Stimulated activated CD4-positive, alpha-beta T cell treated with anti-CD3 and anti-CD28 coated beads, Interleukin-4, amount 100 ng/mL, for 48 hours (primary cell): ENCODE measurements around the gene PRSS16.

ENCODE experiments used
- DNase-seq, 2 donors: peaks; one replicate each; pipeline ENCODE4 v3.0.0-alpha.2; 2020; ENCODE audit warnings: low read depth in 2 of 2

The PRSS16 gene

DNA sequence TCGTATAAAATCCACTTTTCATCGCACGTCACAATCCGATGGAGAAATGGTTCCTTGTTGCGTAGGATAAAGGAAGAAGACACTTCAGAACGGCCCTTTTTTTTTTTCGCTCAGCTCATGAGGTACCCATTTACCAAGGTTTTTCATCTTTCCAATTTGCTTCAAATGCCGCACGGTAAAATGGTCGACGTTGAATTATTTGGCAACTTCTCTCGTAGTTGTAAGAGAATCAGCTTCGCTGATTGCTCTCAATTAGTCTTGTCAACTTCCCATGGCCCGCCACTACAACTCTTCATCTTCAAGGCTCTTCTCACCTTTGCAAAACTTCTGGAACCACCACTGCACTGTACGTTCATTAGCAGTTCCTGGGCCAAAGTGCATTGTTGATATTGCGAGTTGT lies 35.8 kb downstream of the PRSS16 start:
- DNase-seq, result no peak

DNA sequence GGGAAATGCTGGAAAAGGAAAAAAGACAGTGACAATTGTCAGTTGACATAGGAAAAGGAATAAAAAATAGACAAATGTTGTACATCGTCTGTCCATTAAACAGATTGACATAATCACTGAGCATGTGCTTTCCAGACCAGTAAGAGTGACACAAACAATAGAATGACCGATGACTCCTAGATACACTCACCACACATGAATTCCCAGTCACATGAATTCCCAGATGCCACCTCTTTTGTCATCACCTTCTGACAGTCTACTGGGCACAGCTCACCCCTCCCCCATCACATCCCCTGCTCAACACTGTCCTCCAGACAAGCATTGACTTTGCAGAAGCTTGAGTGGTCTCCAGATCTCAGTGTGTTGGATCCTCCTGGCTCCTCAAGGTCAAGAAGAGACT lies 38.6 kb downstream of the PRSS16 start:
- DNase-seq, result no peak

DNA sequence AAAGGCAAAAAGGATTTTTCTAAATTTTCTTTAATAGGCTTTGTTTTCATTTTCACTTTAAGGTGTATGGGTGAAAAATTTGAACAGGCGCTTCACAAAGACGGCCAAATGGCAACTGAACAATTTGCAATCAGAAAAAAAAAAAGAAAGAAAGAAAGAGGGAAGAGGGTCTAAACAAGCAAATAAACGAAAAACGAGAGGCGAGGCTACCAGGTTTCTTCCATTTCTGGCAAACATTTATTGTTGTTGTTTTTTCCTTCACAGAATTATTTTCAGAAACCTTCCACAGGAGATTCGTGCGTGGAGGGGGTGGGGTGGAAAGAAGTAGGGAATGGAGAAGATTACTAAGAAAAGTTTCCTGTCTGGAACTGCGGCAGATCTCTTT lies 40.2 kb downstream of the PRSS16 start:
- no peak for DNase-seq

DNA sequence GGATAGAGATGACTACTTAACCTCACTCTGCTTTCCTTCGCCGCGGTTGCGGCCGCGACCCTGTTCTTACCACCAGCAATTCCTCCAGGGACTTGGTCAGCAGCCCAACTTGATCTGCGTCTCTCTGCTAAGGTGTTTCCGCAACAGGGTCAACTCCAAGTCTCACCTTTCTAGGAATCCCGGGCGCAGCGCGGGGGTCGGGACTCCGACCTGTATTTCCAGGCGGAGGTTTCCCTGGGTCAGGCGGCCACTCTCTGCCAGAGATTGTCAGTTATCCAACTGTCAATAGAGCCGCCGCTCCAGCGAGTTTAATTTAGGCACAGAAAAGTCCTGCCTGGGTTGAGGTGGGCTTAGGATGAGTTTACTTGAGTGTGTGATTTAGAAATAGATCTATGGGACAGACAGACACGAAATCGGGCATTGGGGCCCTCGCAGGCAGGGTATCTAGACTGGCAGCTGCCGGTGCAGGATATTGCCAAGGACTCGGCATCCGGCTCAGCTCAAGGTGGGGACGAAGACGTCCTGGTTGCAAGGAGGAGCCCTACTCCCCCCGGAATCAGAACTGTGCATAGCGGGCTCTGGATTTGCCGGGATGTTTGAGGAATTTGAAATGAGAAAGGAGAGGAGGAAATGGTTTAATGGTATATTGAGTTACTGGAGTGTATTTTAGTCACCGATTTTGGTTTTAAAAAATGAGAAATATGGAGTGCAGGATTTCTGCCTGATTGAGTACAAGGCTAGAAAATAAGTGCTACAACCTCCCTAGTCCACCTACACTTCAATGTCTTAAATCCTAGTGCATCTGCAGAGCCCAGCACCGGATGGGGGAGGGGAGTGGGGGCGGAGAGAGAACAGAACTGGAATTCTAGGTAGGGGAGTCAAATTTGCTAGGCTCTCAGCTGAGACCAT lies 40.9 kb downstream of the PRSS16 start:
- no peak for DNase-seq

DNA sequence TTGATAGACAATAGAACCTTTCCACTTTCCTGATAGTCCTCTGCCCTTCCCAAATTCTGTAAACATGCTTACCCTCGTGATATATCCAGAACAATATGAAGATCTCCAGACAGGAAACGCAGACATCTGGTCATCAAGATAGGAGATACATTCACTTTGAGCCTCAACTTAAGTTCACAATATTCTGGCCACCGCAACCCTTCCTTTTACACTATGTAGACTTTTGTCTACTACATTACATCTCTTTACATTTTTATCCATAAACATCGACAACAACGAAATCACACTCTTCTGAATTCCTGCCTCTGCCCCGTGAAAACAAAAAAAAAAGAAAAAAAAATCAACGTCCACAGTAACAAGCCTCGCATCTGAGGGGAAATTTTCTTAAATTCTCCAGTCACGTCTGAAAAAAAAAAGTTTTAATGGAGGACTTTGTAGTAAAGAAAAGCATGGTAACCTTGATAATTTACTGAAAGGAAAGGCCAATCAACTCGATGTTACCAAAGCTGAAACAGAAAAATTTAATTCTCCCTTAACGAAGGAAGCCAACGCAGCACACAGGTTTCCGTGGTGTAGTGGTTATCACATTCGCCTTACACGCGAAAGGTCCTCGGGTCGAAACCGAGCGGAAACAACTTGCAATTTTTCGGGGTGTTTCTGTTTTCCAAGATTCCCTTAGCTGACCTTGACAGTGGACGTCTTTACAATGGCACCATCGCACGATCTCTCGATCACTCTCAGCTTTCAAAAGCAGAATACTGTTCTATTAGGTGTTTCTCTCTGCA lies 42.8 kb downstream of the PRSS16 start:
- DNase-seq, result no peak

DNA sequence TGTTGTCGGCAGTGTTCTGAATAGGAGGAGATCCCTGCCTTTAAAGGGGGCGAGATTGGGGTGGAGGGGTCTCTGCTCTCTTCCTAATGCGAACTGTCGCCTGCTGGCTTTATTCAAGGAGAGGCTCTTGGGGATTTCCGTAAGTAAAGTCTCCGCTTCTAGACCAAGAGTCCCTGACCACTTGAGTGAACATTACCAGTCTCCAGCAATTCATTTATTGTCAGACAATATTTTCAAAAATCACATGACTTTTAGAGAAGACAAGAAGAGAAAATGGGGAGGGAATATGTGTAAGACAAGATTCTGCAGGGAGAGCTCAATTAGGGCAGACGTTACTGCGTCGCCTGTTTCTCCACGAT lies 43.3 kb downstream of the PRSS16 start:
- no peak for DNase-seq

DNA sequence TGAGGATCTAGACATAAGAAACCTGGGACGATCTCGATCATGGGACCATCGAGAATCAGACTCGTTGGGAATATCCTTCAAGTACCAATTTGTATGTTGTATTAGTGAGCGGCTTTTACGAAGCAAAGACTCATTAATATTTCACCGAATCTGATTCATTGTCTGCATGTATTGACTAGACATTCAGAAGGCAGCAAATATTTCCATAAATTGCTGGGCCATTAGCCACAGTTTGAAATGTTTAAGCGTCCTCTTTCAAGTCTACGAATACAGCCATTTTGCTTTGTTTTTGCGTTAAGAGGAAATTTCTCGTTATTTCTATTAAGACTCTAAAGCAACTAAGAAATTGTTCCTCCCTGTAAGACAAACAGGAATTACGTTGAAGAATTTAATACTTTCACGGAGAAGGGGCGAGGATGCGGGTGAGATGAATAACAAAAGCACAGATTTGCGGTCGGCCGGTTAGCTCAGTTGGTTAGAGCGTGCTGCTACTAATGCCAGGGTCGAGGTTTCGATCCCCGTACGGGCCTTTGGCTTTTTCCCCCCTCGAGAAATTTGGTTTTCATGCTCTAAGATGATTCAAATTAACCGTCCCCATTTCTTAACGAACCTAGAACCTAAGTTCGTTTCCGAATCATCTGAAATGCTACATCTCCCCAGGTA lies 46.1 kb downstream of the PRSS16 start:
- no peak for DNase-seq

DNA sequence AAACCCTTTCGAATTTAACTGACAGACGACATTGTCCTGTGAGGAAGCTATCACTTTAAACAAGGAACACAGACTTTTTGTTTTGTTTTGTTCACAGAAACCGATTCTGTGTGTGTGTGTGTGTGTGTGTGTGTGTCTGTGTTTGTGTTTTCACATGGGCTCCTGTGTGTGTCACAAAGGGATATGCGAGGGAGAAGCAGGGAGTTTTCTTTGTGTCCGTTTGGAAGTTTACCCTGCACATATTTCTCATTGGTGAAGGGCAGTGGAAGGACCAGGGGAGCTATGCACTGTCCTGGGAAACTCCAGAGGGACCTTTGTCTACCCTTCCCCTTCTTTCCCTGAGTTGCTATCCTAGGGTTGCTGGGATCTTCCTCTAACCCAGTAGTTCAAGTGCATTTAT lies 46.9 kb downstream of the PRSS16 start:
- DNase-seq, result no peak

DNA sequence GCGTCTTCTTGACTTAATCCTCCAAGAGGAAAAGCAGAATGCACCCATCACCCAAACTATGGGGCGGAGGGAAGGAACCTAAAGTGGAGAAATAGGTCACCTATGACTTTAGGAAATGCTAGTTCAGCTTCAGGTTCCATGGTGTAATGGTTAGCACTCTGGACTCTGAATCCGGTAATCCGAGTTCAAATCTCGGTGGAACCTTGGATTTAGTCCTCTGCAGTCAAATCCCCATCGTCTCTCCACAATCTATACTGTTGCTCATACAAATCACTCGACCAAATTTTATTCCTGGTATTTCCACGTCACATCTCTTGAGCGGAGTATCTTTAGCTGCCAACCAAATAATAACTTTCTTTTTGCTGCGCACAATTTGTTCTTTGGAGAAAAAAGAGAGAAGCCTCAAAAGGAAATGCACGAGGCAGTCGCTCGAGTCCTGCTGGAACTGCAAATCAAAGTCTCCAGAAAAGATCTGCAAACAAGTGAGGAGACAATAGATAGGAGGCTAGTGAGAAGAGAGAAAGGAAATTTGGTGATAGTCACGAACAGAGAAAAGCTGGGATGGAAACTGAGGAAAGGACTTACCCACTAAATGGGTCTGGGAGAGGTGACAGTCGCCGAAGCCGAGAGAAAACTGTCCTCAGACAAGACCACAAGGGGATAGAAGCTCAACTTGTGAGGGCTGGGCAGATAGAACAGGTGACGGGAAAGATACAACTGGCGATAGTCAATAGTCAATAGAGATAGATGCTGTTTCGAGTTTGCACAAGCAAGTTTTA lies 48.0 kb downstream of the PRSS16 start:
- DNase-seq, result no peak

DNA sequence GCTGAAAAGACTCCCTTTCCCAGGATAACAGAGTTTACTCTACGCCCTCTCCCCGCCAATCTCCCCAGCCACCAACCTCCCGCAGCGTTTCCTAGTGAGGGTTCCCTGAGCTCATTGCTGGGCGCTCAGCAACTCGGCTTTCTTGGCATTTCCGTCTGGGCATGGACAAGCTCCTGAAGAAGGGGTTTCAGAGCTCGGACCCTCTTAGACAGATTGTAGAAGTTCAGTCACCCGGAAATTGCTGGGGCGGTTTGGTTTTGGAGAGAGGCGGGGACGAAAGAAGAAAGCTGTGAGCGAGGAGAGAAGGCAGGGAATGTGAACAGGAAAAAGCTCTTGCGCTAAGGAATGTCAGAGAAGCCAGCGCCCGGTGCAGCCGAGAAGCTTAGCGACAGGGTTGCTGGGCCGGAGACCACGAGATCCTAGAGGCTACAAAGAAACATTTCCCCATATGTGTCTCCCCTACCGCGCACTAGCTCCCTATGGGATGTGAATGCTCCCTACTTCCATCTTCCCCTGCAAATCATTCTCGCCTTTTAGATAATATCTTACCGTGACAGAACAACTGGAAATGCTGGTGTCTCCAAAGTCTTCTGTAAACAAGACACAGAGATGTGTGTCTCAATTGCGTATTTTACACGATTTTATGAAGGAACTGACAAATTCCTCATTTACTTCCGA lies 48.7 kb downstream of the PRSS16 start:
- DNase-seq, result no peak

DNA sequence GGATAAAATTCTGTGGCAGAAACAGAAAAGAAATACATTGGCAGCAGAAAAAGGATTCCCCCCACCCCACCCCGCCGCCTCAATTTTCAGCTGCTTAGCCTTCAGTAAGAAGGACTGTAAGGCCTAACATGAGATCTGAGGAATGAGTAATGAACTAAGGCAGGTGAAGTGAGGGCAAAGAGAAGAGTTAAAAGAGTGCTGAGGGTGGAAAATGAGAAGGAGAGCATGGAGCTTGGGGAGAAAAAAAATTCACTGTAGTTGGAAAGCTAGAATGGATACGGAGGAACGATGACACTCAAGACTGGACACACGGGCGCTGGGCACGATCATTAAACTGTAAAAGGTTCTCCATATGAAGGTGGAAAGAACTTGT lies 50.0 kb downstream of the PRSS16 start:
- DNase-seq, result no peak

DNA sequence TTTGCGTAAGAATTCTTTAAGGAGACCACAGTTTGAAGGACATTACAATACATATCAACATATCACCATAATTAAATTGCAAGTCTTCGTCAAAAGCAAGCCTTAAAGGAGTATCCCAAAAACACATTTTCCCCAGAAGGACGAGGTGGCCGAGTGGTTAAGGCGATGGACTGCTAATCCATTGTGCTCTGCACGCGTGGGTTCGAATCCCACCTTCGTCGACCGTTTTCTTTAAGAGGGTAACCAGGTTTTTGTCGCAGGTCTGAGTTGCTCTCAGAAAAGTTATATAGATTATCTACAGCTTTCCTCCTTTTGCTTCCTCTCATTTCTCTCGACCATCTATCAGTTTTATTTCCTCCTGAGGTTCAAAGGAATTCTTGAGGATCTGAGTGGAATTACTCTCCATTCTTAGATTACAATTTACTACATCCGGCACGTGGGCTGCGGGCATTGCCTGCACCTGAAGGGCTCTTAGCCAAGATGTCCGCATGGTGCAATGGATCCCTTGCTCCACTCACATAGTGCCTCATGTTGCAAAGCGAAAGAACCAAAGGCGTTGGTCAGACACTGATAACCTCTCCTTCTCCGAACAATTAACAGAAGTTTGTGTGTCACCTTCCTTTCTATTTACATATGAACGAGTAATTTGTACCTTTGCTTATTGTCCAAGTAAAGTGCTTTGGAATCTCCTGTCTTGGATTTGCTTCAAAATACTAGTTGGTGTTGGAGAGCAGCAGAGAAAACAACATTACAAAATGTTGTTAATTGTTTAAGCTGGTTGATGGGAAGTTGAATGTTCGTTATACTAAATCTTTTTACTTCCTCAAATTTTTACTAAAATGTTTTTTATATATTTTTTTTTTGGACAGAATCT lies 50.6 kb downstream of the PRSS16 start:
- DNase-seq, result peak in 1 of 2 donors; percentile 30

DNA sequence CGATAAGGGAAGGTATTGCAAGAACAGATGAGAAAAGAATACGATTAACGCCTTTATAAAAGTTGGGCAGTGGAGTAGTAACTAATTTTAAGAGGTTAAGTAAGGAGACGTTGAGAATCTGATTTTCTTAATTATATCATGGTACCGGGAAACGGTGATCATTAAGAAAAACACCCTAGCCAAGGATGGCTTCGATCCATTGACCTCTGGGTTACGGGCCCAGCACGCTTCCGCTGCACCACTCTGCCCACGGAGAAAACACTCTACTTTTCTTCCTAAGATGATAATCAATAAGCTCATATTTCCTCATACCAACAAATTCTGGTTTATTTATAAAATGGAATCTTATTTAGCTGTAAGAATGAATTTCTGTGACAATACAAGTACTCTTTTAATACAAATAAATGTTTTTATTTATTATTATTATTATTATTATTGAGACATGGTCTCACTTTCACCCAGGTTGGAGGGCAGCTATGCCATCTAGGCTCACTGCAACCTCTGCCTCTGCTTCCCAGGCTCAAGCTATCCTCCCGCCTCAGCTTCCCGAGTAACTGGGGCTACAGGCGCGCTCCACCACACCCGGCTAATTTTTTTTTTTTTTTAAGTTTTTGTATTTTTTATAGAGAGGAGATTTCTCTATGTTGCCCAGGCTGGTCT lies 56.2 kb downstream of the PRSS16 start:
- DNase-seq, result no peak
